AG08395 (cell line): ENCODE results near the gene DPCD.

Experiments used
- DNase-seq: peaks from one replicate; pipeline ENCODE4 v3.0.0; 2012; ENCODE audit warnings: mixed read lengths, low spot score

DPCD gene

DNA sequence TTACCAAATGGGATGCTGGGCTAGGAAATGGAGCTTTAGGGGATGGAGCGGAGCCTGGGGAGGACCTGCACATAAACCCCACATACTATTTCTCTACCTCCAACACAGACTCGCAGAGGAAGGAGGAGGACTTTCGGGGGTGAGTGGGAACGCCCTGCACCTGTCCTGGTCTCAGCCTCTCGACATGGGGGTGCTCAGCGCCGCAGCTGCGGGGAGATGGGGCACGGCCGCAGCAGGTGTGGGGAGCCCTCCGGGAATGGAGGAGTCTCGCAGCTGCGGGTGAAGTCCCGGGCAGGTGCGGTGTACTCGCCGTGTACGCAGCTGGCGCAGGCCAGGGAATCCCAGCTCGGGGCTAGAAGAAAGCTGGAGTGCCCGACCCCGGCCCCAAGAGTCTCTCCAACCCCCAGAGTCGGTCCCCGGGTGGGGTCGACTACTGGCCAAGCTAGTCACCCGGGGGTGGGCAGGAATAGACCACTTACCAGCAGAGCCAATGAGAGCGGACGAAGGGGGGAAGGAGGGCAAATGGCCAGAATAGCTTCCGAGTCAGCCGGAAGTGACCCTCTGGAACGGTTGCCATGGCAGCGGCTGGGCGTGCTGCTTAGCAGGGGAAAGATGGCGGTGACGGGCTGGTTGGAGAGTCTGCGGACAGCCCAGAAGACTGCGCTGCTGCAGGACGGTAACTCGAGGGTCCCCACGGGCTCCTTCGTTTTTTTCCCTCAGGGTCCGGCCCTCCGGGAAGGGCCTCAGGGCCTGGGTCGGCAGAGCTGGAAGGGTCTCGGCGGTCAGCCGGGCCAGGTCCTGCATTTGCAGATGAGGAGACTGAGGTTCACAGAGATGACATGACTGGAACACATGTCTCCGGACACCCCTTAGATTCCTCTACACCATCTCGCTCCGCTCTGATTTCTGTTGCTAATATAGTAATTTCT, at the start of gene DPCD, which contains the start of gene POLL:
Gene DPCD, plus strand, starts transcription at position 597 of the 929 bp plus-strand sequence. Its CDS starts 16 bp downstream, at position 613.
Gene POLL, minus strand, starts transcription at position 533 of the 929 bp plus-strand sequence. CDS start 897 bp downstream, outside the sequence.
- peak; percentile 99 for DNase-seq

DNA sequence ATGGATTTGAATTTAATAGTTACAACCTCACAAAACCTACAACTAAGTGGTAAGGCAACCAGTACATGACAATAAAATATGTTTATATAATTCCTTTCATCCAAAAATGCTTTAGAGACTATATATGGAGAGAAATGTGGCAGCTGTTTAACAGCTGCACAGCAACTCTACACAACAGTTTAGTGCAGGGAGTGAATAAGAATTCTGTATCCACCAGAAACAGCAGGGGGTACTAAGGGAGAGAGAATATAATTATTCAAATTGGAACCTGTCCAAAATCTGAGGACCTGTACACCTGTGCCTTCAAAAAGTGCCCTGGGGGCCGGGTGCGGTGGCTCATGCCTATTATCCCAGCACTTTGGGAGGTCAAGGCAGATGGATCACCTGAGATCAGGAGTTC, 49.7 kb upstream of the DPCD start:
- no peak for DNase-seq

DNA sequence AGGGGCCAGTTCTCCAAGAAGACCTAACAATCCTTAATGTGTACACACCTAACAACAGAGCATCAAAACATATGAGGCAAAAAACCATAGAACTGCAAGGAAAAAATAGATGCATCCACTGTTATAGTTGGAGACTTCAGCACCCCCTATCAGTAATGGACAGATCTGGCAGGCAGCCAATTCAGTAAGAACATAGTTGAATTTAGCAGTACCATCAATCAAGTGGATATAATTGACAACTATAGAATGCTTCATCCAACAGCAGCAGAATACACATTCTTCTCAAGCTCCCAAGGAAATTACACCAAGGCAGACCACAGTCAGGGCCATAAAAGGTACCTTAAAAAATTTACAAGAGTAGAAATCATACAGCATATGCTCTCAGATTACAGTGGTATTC, 42.2 kb upstream of the DPCD start:
- no peak for DNase-seq

DNA sequence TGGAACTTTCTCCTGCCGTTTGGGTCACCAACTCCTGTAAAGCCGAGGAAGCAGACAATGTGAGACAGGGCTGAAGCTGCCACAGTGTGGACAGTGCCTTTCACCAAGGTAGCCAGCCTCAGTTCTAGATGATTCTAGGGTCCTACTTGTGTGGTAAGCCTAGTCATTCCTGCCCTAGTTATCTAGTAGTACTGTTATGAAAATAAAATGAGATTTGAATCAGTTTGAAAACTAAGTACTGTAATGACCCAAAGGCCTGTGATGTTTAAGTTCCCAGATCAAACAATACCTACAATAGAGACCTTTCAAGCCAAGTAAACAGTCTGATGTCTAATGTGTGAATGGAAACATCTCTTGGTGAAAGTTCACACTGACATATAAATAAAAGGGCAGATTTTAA, 37.2 kb upstream of the DPCD start:
- no peak for DNase-seq

DNA sequence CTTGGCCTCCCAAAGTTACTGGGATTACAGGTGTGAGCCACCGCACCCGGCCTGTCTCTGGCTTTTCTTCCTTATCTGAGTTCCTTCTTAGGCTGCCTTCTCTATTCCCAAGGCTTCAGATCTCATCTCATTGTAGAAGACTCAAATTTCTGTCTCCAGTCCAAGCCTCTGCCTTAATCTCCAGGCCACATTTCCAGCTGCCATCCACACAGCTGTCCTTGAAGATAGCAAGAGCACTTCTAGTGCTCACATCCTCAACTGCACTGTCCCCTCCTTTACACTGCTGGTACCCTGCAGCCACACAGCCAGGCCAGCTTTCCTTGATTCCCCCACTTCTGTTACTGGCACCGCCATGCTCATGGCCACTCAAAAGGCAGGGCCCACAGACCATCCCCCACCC, 35.7 kb upstream of the DPCD start:
- no peak for DNase-seq

DNA sequence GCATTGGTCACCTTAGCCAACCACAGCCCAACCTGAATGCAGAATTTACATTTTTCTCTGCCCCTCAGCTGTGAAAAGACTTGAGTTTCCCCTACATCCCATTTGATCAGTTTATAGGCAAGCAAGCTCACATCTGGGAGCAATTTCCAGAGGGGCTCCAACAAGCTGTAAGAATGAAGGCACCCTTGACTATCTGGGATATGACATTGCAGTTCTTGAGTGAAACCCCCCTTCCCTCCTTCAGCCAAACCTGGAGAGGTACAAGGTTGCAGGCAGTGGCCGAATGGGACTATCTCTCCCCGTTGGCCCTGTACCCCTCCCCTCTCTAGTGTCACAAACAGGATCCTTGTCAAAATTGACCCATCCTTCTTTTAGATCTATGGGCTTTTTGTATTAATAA, 30.6 kb upstream of the DPCD start:
- DNase-seq: no peak

DNA sequence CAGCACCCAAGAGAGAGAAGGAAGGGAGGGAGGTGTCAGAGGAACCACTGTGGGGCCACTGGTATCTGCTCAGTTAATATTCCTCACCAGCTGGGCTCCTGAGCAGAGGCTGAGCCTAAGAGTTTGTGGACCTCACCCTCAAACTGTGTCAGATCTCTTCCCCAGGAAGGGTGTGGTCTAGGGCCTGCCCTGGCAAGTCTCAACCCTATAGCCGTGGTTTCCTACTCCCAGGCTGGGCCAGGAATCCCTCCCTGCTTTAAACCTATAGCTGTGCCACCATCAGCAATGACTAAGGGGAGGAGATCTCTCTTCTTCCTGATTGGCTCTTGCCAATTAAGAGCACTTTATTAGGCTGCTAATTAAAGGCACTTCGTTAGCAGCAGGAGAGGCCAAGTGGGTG, 29.9 kb upstream of the DPCD start:
- no peak for DNase-seq

DNA sequence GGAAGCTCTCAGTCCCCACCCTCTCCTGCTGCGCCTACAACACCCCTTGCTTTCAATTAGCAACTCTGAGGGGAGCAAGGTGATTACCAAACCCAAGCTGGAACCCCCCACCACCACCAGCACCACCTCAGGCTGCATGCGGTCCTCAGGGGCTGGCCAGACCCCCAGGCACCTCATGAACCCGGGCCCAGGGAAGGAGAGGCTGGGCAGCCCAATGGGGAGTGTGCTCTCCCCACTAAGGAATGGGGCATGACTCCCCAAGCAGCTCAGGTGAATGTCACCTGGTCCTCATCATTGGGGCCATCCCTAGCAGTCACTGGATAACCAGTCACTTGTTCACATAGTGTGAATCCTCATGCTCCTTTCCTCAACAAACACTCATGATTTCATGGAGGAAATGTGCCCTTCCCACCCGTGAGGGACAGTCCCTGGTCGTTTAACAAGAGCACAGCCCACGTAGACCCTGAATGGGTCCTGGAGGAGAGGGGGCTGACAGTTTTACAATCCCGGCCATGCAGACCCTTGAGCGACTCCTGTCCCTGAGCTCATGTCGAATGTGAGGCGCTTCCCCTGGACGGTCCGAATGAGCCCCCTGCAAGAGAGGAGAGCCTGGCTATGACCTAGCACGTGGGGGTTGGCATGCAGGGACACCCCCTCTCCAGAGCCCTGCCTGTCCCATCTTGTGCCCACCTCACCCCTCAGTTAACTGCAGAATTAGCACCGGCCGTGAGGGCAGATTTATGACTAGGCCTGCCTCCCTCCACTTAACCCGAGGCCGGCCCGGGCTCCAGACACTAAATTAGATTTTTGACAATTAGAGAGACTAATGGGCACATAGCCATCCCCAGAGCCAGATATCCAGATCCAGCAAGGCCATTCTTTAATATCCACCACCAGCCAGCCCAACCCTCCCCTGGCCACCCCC, 29.2 kb upstream of the DPCD start:
- no peak for DNase-seq

DNA sequence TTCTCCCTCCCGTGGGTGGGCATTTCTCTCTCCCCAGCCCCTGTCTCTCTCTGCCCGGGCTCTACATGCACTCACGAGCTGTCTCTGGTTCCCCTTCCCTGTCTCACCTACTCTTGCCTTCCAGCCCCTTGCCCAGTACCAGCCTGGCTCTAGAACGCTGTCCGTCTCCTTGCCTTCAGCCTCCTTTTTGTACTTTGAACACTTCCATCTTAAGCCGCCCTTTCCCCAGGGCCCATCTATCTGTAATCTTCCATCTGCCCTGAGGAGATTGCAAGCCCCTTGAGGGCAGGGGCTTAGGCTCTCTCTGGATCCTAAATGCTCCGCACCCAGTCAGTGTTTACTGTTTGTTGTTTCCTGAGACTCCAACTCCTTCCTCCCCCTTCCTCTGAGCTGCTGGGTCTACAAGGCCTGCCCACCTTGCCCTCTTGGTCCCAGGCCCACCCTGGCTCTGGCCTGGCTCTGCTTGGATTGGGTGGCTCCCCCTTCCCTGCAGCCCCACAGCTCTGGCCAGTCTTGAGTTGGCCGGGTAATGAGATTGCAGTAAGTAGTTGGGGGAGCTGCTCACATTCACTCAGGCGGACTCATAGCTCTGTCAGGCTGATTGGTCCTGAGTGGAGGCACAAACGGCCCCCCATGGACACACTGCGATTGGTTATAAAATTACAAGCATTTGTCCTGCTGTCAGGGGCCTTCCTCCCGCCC, 28.4 kb upstream of the DPCD start:
- DNase-seq: no peak

DNA sequence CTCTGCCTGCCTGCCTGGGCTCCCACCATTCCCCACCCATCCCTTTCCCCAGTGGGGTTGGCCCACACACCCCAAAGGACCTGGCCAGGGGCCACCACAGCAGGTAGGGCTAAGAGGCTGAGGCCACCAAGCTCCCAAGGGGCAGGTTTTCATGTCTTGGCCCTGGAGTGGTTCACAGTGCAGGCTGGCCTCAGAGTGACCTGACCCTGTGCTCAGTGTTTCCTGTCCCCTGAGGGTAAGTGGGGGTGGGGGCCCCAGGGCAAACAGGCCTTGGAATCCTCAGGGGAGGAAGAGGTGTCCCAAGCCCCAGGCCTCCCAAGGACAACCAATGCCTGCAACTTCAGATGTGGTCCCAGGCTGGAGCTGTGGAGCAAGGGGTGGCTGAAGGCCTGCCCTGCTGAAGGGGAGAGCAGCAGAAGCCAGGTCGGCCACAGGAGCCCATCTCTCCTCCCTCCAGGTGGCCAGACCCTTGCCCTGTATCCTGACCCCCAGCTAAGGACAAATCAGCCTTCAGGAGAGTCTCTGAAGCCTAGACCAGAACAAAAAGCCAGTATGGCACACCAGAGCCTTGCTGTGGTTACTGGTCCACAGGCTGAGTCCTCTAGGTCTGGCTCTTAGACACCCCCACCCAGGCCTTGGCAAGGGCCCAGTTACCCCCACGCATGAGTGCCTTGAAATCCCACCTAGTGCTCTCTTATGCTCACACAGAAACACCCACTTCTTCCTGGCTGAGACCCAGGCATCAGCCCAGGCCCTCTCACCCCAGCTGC, 27.6 kb upstream of the DPCD start:
- no peak for DNase-seq

DNA sequence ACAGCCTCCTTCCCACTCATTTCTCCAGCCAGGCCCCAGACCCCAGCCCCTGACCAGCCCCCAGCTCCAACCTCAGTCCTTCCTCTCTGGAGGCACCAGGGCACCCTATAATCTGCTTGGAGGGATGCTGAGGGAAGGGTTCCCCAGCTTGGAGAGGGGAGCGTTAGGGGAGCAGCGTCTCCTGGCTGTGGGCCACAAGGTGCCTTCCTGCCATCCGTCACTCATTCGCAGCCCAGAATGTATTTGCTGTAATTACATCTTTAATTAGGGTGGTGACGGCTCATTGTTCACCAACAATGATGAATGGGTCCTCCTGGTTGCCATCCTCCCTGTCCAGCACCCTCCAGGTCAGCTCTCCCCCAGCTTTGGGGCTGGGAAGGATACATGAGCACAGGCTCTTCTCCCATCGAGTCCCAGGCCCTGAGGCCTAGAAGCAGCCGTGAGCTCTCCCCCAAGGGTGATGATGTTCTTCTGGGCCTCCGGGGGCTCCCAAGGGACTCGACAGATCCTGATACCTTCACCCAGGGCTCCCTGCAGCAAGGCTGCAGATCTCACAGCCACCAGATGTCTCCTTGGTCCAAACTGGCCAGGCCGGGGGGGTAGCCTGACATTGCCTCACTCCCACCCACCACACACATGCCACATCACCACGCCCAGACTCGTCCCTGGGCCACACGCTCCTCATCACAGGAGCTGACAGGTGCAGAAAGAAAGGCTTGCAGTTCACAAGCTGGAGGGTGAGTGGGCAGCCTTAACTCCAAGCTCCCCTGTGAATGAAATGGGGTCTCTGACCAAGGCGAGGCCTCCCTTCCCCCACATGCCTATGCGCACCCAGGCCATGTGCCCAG, 26.8 kb upstream of the DPCD start:
- no peak for DNase-seq

DNA sequence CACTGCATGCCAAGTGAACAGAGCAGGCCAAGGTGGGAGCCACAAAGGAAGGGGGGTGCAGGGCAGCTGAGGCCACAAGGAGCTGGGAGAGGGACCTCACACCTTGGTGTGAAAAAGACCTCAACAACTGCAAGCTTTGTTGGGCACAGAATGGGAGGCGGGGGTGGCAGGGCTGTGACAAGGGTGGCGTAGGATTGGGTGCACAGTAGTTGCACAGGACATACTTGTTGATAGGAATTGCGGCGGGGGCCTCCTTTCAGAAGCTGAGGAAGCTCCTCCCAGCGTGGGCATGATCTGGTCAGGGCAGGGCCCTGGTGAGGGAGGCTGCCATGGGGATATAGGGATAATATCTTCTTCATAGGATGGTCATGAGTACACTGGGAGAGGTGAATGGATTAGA, 25.9 kb upstream of the DPCD start:
- DNase-seq: no peak

DNA sequence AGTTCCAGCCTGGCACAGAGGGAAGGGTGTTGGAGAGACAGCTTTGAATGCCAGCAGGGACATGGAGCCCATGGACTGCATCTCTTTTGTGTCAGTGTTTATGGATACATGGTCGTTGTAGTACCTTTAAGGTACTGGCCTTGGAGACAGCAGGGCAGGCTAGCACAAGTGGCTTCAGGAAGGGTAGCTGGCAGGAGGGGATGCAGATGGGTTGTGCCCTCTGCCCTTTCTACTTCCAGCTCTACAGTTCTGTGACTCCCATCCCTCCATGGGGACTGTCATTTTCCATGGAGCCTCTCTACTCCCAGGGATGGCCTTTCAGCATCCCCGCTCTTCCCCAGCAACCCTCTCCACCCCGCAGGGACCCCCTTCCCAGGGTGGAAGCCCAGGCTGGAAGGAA, 25.1 kb upstream of the DPCD start:
- no peak for DNase-seq

DNA sequence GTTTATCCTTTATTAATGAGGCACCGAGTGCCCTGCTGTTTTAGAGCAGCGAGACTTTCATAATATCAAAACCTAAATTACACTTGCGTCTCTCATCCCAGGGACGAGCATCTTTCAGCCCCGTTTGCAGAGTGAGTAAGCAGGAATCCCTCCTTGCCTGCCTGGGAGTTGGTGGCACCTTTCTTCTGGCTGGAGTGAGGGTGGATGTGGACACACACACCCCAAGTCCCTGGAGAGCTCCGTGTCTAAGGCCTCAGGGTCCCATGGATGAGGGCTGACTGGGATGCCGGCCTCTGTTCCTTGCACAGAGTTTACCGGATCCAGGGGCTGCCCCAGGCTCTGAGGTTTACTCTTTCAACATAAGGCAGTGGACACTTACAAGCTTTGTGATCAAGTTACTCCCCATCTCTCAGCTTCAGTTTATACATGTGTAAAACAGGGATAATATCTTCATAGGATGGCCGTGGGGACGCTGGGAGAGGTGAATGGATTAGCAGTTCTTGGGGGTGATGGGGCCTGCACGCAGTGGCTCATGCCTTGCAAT, 24.6 kb upstream of the DPCD start:
- no peak for DNase-seq

DNA sequence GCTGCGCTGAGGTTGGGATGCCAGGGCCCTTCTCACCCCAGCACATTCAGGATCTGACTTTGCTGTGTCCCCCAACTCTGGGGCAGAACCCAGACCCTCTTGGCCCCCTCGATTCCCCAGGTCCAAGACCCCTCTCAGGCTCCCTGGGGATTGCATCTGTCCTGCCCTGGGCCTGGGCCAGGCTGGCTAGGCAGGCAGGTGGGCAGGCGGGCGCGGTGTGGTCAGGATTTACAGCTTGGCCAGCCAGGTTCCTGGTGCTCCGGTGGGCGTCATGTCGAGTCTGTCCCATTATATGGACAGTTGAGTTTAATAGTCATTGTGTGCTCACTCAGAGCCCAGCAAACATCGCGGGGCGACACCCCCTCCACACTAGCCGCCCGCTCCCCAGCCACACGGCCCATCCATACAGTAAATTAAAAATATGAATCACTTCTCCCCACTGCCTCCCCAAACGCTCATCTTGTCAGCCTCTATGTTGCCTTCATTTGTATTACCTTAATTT, 23.6 kb upstream of the DPCD start:
- no peak for DNase-seq

DNA sequence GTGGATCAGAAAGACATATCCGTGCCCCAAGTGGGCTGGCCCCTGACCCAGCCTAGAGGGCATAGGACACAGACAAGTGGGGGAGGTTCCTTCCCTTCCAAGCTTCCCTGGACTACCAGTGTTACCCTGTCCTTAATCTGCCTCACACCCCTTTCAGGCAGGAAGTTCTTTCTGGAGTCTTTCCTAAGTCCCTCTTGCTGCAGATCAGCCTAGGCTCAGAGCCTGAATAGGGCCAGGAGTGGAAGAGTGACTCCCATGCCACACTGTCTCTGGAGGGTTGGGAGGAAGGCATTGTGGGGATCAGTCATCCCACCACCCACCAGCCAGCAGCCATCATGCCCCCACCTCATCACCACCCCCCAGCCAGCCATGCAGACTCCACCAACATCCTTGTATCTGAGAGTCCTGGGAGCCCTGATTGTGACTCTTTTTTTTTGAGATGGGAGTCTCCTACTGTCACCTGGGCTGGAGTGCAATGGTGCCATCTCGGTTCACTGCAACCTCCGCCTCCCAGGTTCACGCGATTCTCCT, 22.7 kb upstream of the DPCD start:
- no peak for DNase-seq

DNA sequence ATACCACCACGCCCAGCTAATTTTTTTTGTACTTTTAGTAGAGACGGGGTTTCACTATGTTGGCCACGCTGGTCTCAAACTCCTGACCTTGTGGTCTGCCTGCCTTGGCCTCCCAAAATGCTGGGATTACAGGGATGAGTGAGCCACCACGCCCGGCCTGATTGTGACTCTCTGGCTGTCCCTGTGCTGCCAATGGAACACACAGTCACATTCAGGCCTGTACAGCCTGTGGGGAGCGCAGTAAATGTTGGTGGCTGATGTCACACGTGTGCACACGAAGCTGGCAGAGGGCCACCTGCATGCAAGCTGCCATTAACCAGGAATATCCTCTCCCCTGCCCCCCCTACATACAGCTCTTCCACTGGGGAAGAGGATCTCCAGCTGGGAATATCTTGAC, 22.2 kb upstream of the DPCD start:
- DNase-seq: no peak

DNA sequence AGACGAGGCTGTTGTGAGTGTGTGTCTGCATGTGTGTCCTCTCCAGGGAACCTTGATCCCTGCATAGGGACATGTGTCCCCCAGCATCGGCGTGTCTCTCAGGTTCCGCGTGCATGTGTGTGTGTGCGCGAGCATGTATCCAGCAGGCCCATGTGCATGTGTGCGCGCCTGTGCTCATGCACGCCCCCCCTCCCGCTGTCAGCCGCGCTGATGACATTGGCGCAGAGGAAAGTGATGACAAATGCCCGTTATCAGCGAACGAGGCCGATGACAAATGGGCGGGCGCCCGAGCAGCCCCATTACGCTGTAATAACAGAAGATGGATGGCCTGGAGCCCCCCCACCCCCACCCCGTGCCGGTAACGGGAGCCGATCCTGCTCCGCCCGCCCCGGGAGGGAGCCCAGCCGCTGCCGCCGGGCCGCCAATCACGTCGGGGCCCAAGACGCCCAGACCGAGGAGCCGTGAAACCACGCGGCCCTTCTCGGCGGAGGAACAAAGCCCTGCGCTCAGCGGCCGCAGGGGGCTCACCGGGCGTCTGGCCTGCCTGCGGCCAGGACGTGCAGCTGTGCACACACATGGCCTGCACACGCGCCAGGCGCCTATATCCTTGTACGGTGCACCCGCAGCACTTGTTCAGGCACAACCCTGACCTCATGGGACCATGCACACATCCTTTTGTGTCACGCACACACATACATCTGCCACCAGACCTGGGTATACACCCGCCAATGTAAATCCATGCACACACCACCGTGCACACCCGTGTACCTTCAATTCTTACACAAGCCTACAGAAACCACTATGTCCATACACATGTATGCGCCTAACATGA, 21.6 kb upstream of the DPCD start:
- DNase-seq: peak; percentile 17
